OCI-LY3 (cell line): ENCODE data around the gene NOB1.

Source experiments
- CTCF ChIP-seq: fragments of 200-600, 300-600 bp; sonication (generic); IDR thresholded peaks from 2 replicates; pipeline ENCODE4 v1.5.1; 2014; ENCODE audit warnings: antibody characterized with exemption, low read length, low read depth
- EZH2phosphoT487 ChIP-seq: fragments of 200-600 bp; shearing (Covaris generic); IDR thresholded peaks from 2 replicates; pipeline ENCODE4 v1.6.1; 2018; ENCODE audit warnings: antibody characterized with exemption, mixed run types, low read depth

DNA sequence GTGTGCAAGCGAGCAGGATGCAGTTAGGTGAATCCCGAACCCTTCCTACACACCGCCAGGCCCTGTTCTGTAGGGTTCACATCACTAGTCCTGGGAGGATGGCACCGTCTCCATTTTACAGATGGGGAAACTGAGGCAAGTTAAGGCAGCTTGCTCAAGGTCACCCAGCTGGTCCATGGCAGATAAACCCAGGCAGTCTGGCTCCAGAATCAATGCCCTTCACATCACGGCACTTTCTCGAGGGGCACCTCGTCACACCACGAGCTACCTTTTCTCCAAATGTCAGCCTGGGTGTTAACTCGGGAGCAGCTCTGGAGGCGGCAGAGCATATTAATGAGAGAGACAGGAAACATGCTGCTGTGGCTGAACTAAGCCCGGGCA lies 9.5 kb downstream of the NOB1 start:
- TF ChIP-seq CTCF (no peak), EZH2phosphoT487 (no peak)
